ENCODE results near the gene TAB2. TPM values are rescaled to one million over a fixed set of nuclear protein-coding genes. Genes with fewer than 3 reads are reported as not detected.

Gene TAB2
- total and polyA plus RNA-seq, 2 donors (not counting 1 experiment from before 2014, with no cell fraction given), result 31.6 to 88.5 TPM

- Histone ChIP-seq H3K27me3 (replicated peaks in 1 of 4; ENCODE audit: control extremely low read depth in 1 of 4, control insufficient read depth in 3 of 4, insufficient read depth in 4 of 4, low read length in 3 of 4) (no peaks in the 10 kb centered on the region), H3K9ac (ENCODE audit: low read length) (no peak overlapping the region), H3K9me3 (ENCODE audit: control extremely low read depth in 1 of 3, control insufficient read depth in 2 of 3, insufficient read depth in 1 of 3, low read length in 2 of 3) (peaks cover 0 to 6% (median 0%) of the 10 kb centered on the region in 3 donors), H2AFZ (ENCODE audit: insufficient read depth, low read depth, low read length, poor library complexity, severe bottlenecking) (no peak overlapping the region), H4K20me1 (ENCODE audit: control insufficient read depth, insufficient read depth, low read length, poor library complexity, severe bottlenecking) (peaks cover 40% of the 10 kb centered on the region), H3K79me2 (ENCODE audit: control insufficient read depth, insufficient read depth, low read length) (peaks cover 40% of the 10 kb centered on the region), H3K27ac (ENCODE audit: low read length in 2 of 2) (peak overlapping the region in 1 of 2 donors; percentile 55), H3K36me3 (replicated peaks in 1 of 2; ENCODE audit: control extremely low read depth in 1 of 2, control insufficient read depth in 1 of 2, extremely low read depth in 1 of 2, insufficient read depth in 2 of 2, low read length in 1 of 2) (peaks cover 10 to 86% of the 10 kb centered on the region in 2 experiments), H3K4me1 (ENCODE audit: control insufficient read depth in 2 of 2, insufficient read depth in 2 of 2, low read length in 2 of 2) (no peaks in the 10 kb centered on the region), H3K4me2 (replicated peaks; ENCODE audit: low read depth, low read length, poor library complexity, severe bottlenecking) (no peak overlapping the region), H3K4me3 (ENCODE audit: control extremely low read depth in 1 of 5, extremely low read depth in 1 of 5, insufficient read depth in 1 of 5, low read depth in 2 of 5, low read length in 4 of 5) (no peak overlapping the region)
- no peaks in the 10 kb centered on the region for H3K27me3 Mint-ChIP-seq
- TF ChIP-seq CTCF (IDR thresholded peaks at IDR 0.05), result no peak
- TF ChIP-seq EZH2 (IDR thresholded peaks at IDR 0.05; ENCODE audit: borderline replicate concordance, insufficient read depth, low read depth, low read length, poor library complexity, severe bottlenecking), result no peak
- no peaks in the 10 kb centered on the region for H3K9me3 Mint-ChIP-seq (ENCODE audit: insufficient read depth)
- no peak overlapping the region for H3K4me3 Mint-ChIP-seq
- POLR2A ChIA-PET, result interaction anchor here (1.7 kb wide), 1 partner anchor 11 kb away, joined by 4 read pairs; no protein-coding TSS in a partner anchor
- DNase-seq (no peak), ATAC-seq (ENCODE audit: low read depth) (no peak)
- H3K27ac Mint-ChIP-seq, result peak overlapping the region; percentile 53
- 89% methylated on average over 4 of the region's 6 CpGs for WGBS (ENCODE audit: insufficient coverage)
- peaks cover 13% of the 10 kb centered on the region for H3K4me1 Mint-ChIP-seq
- intact Hi-C loops (cut with micrococcal nuclease), result loop anchor here (2.0 kb wide), 1 partner anchor 15 kb away; no protein-coding TSS in a partner anchor
- CTCF ChIA-PET, result interaction anchor here (0.6 to 3.5 kb wide), 5 partner anchors 8 to 905 kb away, joined by 3 to 14 read pairs (median 4); no protein-coding TSS in a partner anchor
Measured at GRCh38 chr6:149453597-149454345, 136.3 kb downstream of the TAB2 start.

GRCh38 chr6:149454346-149454848 is 136.9 kb downstream of the TAB2 start:
- Histone ChIP-seq H3K36me3 (replicated peaks in 1 of 2; ENCODE audit: control extremely low read depth in 1 of 2, control insufficient read depth in 1 of 2, extremely low read depth in 1 of 2, insufficient read depth in 2 of 2, low read length in 1 of 2) (peaks cover 10 to 87% of the 10 kb centered on the region in 2 experiments), H3K4me2 (replicated peaks; ENCODE audit: low read depth, low read length, poor library complexity, severe bottlenecking) (no peak overlapping the region), H3K9me3 (ENCODE audit: control extremely low read depth in 1 of 3, control insufficient read depth in 2 of 3, insufficient read depth in 1 of 3, low read length in 2 of 3) (peaks cover 0 to 6% (median 0%) of the 10 kb centered on the region in 3 donors), H3K79me2 (ENCODE audit: control insufficient read depth, insufficient read depth, low read length) (peaks cover 42% of the 10 kb centered on the region), H3K4me3 (ENCODE audit: control extremely low read depth in 1 of 5, extremely low read depth in 1 of 5, insufficient read depth in 1 of 5, low read depth in 2 of 5, low read length in 4 of 5) (no peak overlapping the region), H4K20me1 (ENCODE audit: control insufficient read depth, insufficient read depth, low read length, poor library complexity, severe bottlenecking) (peaks cover 37% of the 10 kb centered on the region), H2AFZ (ENCODE audit: insufficient read depth, low read depth, low read length, poor library complexity, severe bottlenecking) (no peak overlapping the region), H3K9ac (ENCODE audit: low read length) (no peak overlapping the region), H3K4me1 (ENCODE audit: control insufficient read depth in 2 of 2, insufficient read depth in 2 of 2, low read length in 2 of 2) (no peaks in the 10 kb centered on the region), H3K27ac (ENCODE audit: low read length in 2 of 2) (peak overlapping the region in 1 of 2 donors; percentile 55), H3K27me3 (replicated peaks in 1 of 4; ENCODE audit: control extremely low read depth in 1 of 4, control insufficient read depth in 3 of 4, insufficient read depth in 4 of 4, low read length in 3 of 4) (no peaks in the 10 kb centered on the region)
- TF ChIP-seq CTCF (IDR thresholded peaks at IDR 0.05), result no peak
- intact Hi-C loops (cut with micrococcal nuclease), result no loop called here
- CTCF ChIA-PET, result interaction anchor here (1.7 to 3.5 kb wide), 3 partner anchors 8 to 62 kb away, joined by 3 to 14 read pairs (median 7); no protein-coding TSS in a partner anchor
- Mint-ChIP-seq H3K4me1 (peaks cover 17% of the 10 kb centered on the region), H3K4me3 (no peak overlapping the region), H3K27me3 (no peaks in the 10 kb centered on the region), H3K27ac (no peak overlapping the region), H3K9me3 (ENCODE audit: insufficient read depth) (no peaks in the 10 kb centered on the region)
- WGBS (ENCODE audit: insufficient coverage), result 67% methylated on average over 15 of the region's 15 CpGs
- DNase-seq (no peak), ATAC-seq (ENCODE audit: low read depth) (no peak)
- POLR2A ChIA-PET, result interaction anchor here (0.9 to 1.7 kb wide), 2 partner anchors 11 to 29 kb away, joined by 4 read pairs; no protein-coding TSS in a partner anchor
